GM12878 (cell line): Measurements from ENCODE around the gene ART5. TPM values are rescaled to one million over a fixed set of nuclear protein-coding genes. Genes with fewer than 3 reads are reported as not detected.

Experiments
- ATAC-seq: fragments of 200-7000 bp; cut with Tn5 transposase; 3 replicates; pipeline ENCODE4 v1.9.1; 2020; ENCODE audit warnings: mild to moderate bottlenecking, moderate library complexity
- BruUV-seq: library from RNA; stranded (reverse); fragments of 400-500 nt; replicated peaks from 2 replicates; lab custom pipeline; 2021; lab: Mats Ljungman, UMichigan
- CTCF ChIA-PET: fragments of 300-600 bp; sonication (Branson Sonifier 250); formaldehyde crosslinking; extraction: SDS; loops from one replicate; lab custom pipeline; 2021; ENCODE audit warnings: inconsistent platforms; lab: Yijun Ruan, JAX
- POLR2A ChIA-PET: fragments of 350-600 bp; formaldehyde crosslinking; extraction: SDS; loops from one replicate; lab custom pipeline; 2021; ENCODE audit warnings: inconsistent platforms; lab: Charles Lee
- RAD21 ChIA-PET: fragments of 300-600 bp; sonication (Branson Sonifier 250); formaldehyde crosslinking; loops from one replicate; lab custom pipeline; 2023; ENCODE audit warnings: antibody characterized with exemption; ENCODE audit not compliant: unreplicated experiment; lab: Charles Lee
- SMC1A ChIA-PET: fragments of 300-600 bp; sonication (Branson Sonifier 250); formaldehyde crosslinking; loops from one replicate; lab custom pipeline; 2023; ENCODE audit not compliant: unreplicated experiment, uncharacterized antibody; lab: Charles Lee
- DNase-seq: peaks from one replicate; pipeline ENCODE4 v3.0.0-alpha.2; 2011; ENCODE audit warnings: low read depth, low spot score
- FAIRE-seq: peaks from 3 replicates; lab custom pipeline; 2011; peaks lifted over from hg19 to GRCh38; lab: Jason Lieb, UNC
- H2AFZ ChIP-seq: 2 replicates; pipeline ENCODE4 v1.6.0; 2011; ENCODE audit warnings: low read depth, low read length, control low read depth; ENCODE audit not compliant: control insufficient read depth
- H3K27ac ChIP-seq: 2 replicates; pipeline ENCODE4 v1.5.1; 2011; ENCODE audit warnings: control low read depth; ENCODE audit not compliant: control insufficient read depth, insufficient read depth
- H3K27me3 ChIP-seq, 2 experiments: replicated peaks in 1 of 2; 2 replicates each; pipeline versions ENCODE4 v1.6.0 to v1.6.1; 2011; ENCODE audit warnings: low read length in 1 of 2; ENCODE audit not compliant: control insufficient read depth in 2 of 2, insufficient read depth in 2 of 2
- H3K36me3 ChIP-seq, 2 experiments: 2 replicates each; pipeline ENCODE4 v1.5.1; 2011; ENCODE audit warnings: low read length in 1 of 2; ENCODE audit not compliant: control insufficient read depth in 2 of 2, insufficient read depth in 2 of 2
- H3K4me1 ChIP-seq: 2 replicates; pipeline ENCODE4 v1.6.1; 2011; ENCODE audit warnings: mild to moderate bottlenecking, low read length, moderate library complexity, mixed read lengths; ENCODE audit not compliant: control insufficient read depth, insufficient read depth
- H3K4me2 ChIP-seq: 2 replicates; pipeline ENCODE4 v1.6.0; 2011; ENCODE audit warnings: control low read depth; ENCODE audit not compliant: control insufficient read depth, insufficient read depth
- H3K4me3 ChIP-seq: fragments of 200-600 bp; sonication (generic); 2 replicates; pipeline ENCODE4 v1.5.1; 2016
- H3K79me2 ChIP-seq: 2 replicates; pipeline ENCODE4 v1.6.0; 2011; ENCODE audit warnings: low read length; ENCODE audit not compliant: control insufficient read depth, insufficient read depth
- H3K9ac ChIP-seq: 2 replicates; pipeline ENCODE4 v1.8.0; 2011; ENCODE audit warnings: low read length, control low read depth, mixed read lengths; ENCODE audit not compliant: control insufficient read depth, insufficient read depth
- H3K9me3 ChIP-seq: replicated peaks from 3 replicates; pipeline ENCODE4 v1.5.1; 2011; ENCODE audit warnings: mild to moderate bottlenecking, low read length; ENCODE audit not compliant: control insufficient read depth, insufficient read depth
- H4K20me1 ChIP-seq: 2 replicates; pipeline ENCODE4 v1.6.0; 2011; ENCODE audit not compliant: control insufficient read depth, insufficient read depth
- CBFB ChIP-seq: IDR thresholded peaks from 2 replicates; pipeline ENCODE4 v1.6.1; 2016; ENCODE audit warnings: antibody characterized with exemption, low read depth
- DPF2 ChIP-seq: fragments of 450-650 bp; IDR thresholded peaks from 2 replicates; pipeline ENCODE4 v1.6.1; 2017; ENCODE audit warnings: mild to moderate bottlenecking
- ELK1 ChIP-seq: IDR thresholded peaks from 2 replicates; pipeline ENCODE4 v1.6.1; 2012; ENCODE audit warnings: low read depth, low read length, improper control_type of control experiment
- EP300 ChIP-seq, 2 experiments: fragments of 150-350 bp in 1 of 2; IDR thresholded peaks; 2 replicates each; pipeline ENCODE4 v1.6.1; 2011 to 2012; ENCODE audit warnings: low read depth in 2 of 2, low read length in 2 of 2, borderline replicate concordance in 1 of 2, improper control_type of control experiment in 1 of 2, inconsistent platforms in 1 of 2; ENCODE audit not compliant: control insufficient read depth in 1 of 2
- JUNB ChIP-seq: IDR thresholded peaks from 2 replicates; pipeline ENCODE4 v1.6.1; 2016; ENCODE audit warnings: antibody characterized with exemption, mild to moderate bottlenecking
- KAT2A ChIP-seq: conservative IDR thresholded peaks from 2 replicates; pipeline ENCODE4 v1.6.1; 2011; ENCODE audit warnings: low read depth, low read length; ENCODE audit not compliant: control insufficient read depth
- NFXL1 ChIP-seq: fragments of 450-650 bp; IDR thresholded peaks from 2 replicates; pipeline ENCODE4 v1.6.1; 2017; ENCODE audit warnings: antibody characterized with exemption, mild to moderate bottlenecking, borderline replicate concordance
- PML ChIP-seq: IDR thresholded peaks from 2 replicates; pipeline ENCODE4 v1.6.1; 2012; ENCODE audit warnings: low read length, inconsistent platforms
- RB1 ChIP-seq: fragments of 450-650 bp; formaldehyde crosslinking; IDR thresholded peaks from 2 replicates; pipeline ENCODE4 v1.6.1; 2017; ENCODE audit warnings: mild to moderate bottlenecking, borderline replicate concordance
- RELB ChIP-seq: fragments of 450-650 bp; IDR thresholded peaks from 2 replicates; pipeline ENCODE4 v1.6.1; 2017; ENCODE audit warnings: low read depth, mild to moderate bottlenecking, moderate library complexity
- STAT3 ChIP-seq: IDR thresholded peaks from 2 replicates; pipeline ENCODE4 v1.6.1; 2011; ENCODE audit warnings: low read depth, low read length, improper control_type of control experiment
- TBL1XR1 ChIP-seq: IDR thresholded peaks from 2 replicates; pipeline ENCODE4 v1.6.1; 2012; ENCODE audit warnings: low read depth, low read length, improper control_type of control experiment
- TCF7 ChIP-seq: IDR thresholded peaks from 2 replicates; pipeline ENCODE4 v1.6.1; 2014; ENCODE audit warnings: antibody characterized with exemption, borderline replicate concordance
- ZNF207 ChIP-seq: fragments of 450-650 bp; IDR thresholded peaks from 2 replicates; pipeline ENCODE4 v1.6.1; 2014; ENCODE audit warnings: antibody characterized with exemption, mild to moderate bottlenecking, borderline replicate concordance
- ZNF622 ChIP-seq: fragments of 450-650 bp; IDR thresholded peaks from 2 replicates; pipeline ENCODE4 v1.6.1; 2017; ENCODE audit warnings: mild to moderate bottlenecking, inconsistent platforms
- ZZZ3 ChIP-seq: IDR thresholded peaks from 2 replicates; pipeline ENCODE4 v1.6.1; 2011; ENCODE audit warnings: low read depth; ENCODE audit not compliant: control insufficient read depth, insufficient read length
- WGBS: methylation state at CpG from one replicate; pipeline ENCODE4 v1.1.6; 2016; ENCODE audit warnings: low lambda C conversion rate; ENCODE audit not compliant: insufficient replicate concordance, insufficient coverage; ENCODE audit errors: missing lambda C conversion rate; 5-methylcytosine and 5-hydroxymethylcytosine counted together
- in situ Hi-C: fragments of 300-500 bp; cut with MboI; formaldehyde crosslinking; loops from 9 replicates; pipeline ENCODE4 v1.14.3; 2018; ENCODE audit warnings: mixed read lengths
- intact Hi-C: fragments of 100-400 bp; cut with micrococcal nuclease; formaldehyde crosslinking; loops from one replicate; pipeline ENCODE4 v1.14.2; 2022; ENCODE audit not compliant: unreplicated experiment
- polyA plus RNA-seq, 11 experiments: library from polyadenylated mRNA; depleted of rRNA in 4 of 11; unstranded in 6 of 11; stranded (reverse) in 5 of 11; fragments of >200 nt; fragmentation: Nextera tagmentation in 4 of 11; fragmentation: Illumina TruSeq in 1 of 11; extraction: Ambion mirVana in 4 of 11; extraction: Trizol in 1 of 11; gene quantifications; 1 replicate in 1 of 11; 2 replicates in 10 of 11; pipeline versions ENCODE4 v1.2.1 to v1.2.3, GENCODE V29; 2011 to 2016; ENCODE audit warnings: inconsistent platforms in 2 of 11, missing spikeins in 2 of 11, low read depth in 1 of 11
- total RNA-seq, 4 experiments: library from RNA; depleted of rRNA in 3 of 4; stranded (reverse); fragments of >200 nt in 3 of 4; fragmentation: Illumina TruSeq in 1 of 4; extraction: Trizol in 1 of 4; gene quantifications; 2 replicates each; pipeline versions ENCODE4 v1.2.1 to v1.2.3, GENCODE V29; 2013 to 2021

The ART5 gene
- total and polyA plus RNA-seq, 10 of the 15 experiments (the other 5 are each of a cell fraction or from before 2014, with no cell fraction given): 0.06 TPM; not detected in 9

DNA sequence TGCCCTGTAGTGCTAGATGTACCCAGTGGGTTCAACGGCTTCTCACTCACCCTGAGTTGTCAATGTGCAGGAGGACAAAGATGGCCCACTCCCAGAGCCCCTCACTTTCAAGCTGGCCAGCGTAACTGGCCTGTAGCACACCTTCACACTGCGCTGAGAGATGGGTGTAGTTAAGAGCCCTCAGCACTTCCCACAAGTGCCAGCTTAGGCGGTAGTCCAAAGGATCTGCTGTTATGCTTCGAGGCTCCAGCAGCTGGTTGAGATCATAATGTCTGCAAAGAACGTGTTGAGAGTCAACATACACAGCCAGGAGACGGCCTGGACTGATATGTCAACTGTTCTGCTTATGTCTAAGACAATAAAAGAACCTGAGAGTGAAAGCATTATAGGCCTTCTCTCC, 44.1 kb upstream of the ART5 start:
- H4K20me1 ChIP-seq: no peaks in the 10 kb centered on the region
- RAD21 ChIA-PET: no interaction called here
- SMC1A ChIA-PET: no interaction called here
- H3K4me2 ChIP-seq: no peak overlapping the region
- 93% methylated on average over 7 of the region's 7 CpGs for WGBS
- ATAC-seq: no peak
- H3K4me3 ChIP-seq: no peak overlapping the region
- POLR2A ChIA-PET: no interaction called here
- H3K27ac ChIP-seq: no peak overlapping the region
- intact Hi-C loops: no loop called here
- TF ChIP-seq ZZZ3 (no peak), KAT2A (no peak)
- TF ChIP-seq, all 136 proteins: peak for 0
- H3K4me1 ChIP-seq: no peaks in the 10 kb centered on the region
- BruUV-seq: no TSS peak
- FAIRE-seq: no peak
- no peaks in the 10 kb centered on the region for H3K27me3 ChIP-seq
- H3K36me3 ChIP-seq: peaks cover 10 to 45% of the 10 kb centered on the region in 2 experiments
- DNase-seq: no peak
- CTCF ChIA-PET: interaction anchor here (1.3 kb wide), 1 partner anchor 123 kb away, joined by 3 read pairs; the partner anchor contains the start of gene PGAP2
- H2AFZ ChIP-seq: no peak overlapping the region
- H3K79me2 ChIP-seq: no peaks in the 10 kb centered on the region
- no peaks in the 10 kb centered on the region for H3K9me3 ChIP-seq
- H3K9ac ChIP-seq: no peak overlapping the region
- in situ Hi-C loops: no loop called here

- SMC1A ChIA-PET: no interaction called here
- FAIRE-seq: no peak
- ATAC-seq: no peak
- no peak overlapping the region for H3K9ac ChIP-seq
- intact Hi-C loops (no loop called here), in situ Hi-C loops (no loop called here)
- H3K27ac ChIP-seq: no peak overlapping the region
- DNase-seq: no peak
- no TSS peak for BruUV-seq
- H3K4me1 ChIP-seq: no peaks in the 10 kb centered on the region
- no peaks in the 10 kb centered on the region for H3K9me3 ChIP-seq
- no peaks in the 10 kb centered on the region for H3K27me3 ChIP-seq
- no peak overlapping the region for H3K4me3 ChIP-seq
- WGBS: 98% methylated on average over 2 of the region's 2 CpGs
- TF ChIP-seq RB1 (no peak), ZNF622 (no peak), JUNB (no peak), ZNF207 (no peak), TCF7 (no peak), PML (no peak), EP300 (IDR thresholded peaks at IDR 0.05; ENCODE audit: borderline replicate concordance in 1 of 2, control insufficient read depth in 1 of 2, low read depth in 2 of 2, low read length in 2 of 2) (no peak), RELB (no peak), DPF2 (no peak), ELK1 (no peak), NFXL1 (no peak), STAT3 (no peak), CBFB (no peak), TBL1XR1 (no peak)
- TF ChIP-seq, all 136 proteins: peak for 0
- peaks cover 12 to 52% of the 10 kb centered on the region in 2 experiments for H3K36me3 ChIP-seq
- ChIA-PET RAD21 (no interaction called here), CTCF (interaction anchor here (1.3 kb wide), 1 partner anchor 124 kb away, joined by 3 read pairs; the partner anchor contains the start of gene PGAP2), POLR2A (interaction anchor here (0.6 kb wide), 1 partner anchor 84 kb away, joined by 3 read pairs; no protein-coding TSS in a partner anchor)
- no peak overlapping the region for H3K4me2 ChIP-seq
- no peaks in the 10 kb centered on the region for H3K79me2 ChIP-seq
- no peak overlapping the region for H2AFZ ChIP-seq
- H4K20me1 ChIP-seq: no peaks in the 10 kb centered on the region
These were observed 43.0 kb upstream of the ART5 start for GRCh38 chr11:3684819-3685172.
